Measurements from ENCODE around the gene RIMBP2. TPM values are rescaled to one million over a fixed set of nuclear protein-coding genes. Genes with fewer than 3 reads are reported as not detected.

The RIMBP2 gene, protein sequence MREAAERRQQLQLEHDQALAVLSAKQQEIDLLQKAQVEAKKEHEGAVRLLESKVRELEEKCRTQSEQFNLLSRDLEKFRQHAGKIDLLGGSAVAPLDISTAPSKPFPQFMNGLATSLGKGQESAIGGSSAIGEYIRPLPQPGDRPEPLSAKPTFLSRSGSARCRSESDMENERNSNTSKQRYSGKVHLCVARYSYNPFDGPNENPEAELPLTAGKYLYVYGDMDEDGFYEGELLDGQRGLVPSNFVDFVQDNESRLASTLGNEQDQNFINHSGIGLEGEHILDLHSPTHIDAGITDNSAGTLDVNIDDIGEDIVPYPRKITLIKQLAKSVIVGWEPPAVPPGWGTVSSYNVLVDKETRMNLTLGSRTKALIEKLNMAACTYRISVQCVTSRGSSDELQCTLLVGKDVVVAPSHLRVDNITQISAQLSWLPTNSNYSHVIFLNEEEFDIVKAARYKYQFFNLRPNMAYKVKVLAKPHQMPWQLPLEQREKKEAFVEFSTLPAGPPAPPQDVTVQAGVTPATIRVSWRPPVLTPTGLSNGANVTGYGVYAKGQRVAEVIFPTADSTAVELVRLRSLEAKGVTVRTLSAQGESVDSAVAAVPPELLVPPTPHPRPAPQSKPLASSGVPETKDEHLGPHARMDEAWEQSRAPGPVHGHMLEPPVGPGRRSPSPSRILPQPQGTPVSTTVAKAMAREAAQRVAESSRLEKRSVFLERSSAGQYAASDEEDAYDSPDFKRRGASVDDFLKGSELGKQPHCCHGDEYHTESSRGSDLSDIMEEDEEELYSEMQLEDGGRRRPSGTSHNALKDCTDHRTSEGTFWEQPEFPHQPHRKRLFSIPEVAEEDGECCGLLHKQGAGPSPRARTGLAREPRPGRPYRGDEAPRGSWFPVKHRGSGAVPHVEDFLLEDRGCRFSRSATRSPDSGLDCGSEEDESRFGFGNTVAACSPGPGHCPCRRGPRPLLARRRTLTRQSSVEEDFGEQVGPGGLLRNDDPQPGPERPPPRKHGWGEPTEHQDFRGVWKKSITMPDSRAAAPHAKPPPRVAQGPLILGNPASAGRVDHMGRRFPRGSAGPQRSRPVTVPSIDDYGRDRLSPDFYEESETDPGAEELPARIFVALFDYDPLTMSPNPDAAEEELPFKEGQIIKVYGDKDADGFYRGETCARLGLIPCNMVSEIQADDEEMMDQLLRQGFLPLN (N-terminal part only)
- total RNA-seq (2022; extraction: Qiagen RNA extraction; ENCODE audit: low read depth): not detected in 5 replicates

DNA sequence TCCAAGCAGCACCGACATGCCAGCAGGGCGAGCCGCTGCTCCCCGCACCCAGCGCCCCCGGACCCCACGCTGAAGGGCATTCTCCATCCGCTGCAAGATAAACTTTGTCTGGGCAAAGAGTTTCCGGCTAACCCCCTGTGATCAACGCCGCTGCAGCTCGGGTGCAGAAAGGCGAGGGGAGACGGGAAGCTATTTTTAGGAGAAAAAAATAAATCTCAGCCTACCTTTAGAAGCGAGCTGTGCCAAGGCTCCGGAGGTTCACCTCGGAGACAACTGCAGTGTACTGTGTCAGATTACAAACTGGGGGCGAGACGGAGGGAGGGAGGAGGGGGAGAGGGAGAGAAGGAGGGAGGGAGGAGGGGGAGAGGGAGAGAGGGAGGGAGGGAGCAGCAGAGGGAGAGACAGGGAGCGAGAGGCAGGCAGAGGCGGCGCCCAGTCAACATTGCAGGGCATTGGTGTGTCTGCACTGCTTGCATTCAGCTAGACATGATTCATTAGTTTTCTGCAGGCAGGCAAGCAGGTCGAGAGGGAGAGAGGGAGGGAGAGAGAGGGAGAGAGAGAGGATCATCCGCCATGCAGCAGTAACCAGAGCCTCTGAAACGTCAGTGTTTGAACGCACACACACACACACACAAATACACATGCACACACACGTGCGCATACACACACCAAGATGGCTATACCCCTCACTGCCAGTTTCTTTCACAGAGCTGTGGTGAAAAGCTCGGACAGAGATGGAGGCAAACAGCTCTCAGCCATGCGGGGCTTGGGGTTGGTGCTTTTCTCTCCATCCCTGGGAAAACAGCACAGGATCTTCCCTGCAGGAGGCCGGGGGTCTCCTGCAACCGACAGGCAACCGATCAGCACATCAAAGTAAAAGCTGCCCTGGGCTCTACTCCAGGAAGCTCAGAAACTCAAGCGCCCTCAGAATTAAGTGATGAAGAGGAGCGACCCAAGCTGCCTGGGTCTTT, at the start of gene RIMBP2:
Gene RIMBP2, minus strand, starts transcription at position 302 of the 971 bp plus-strand sequence. CDS start 237,286 bp downstream, outside the sequence.

Other genes with a start within 250 kb of the RIMBP2 start
- gene STX2, start 123.0 kb upstream of the RIMBP2 start, total RNA-seq (2022; extraction: Qiagen RNA extraction; ENCODE audit: low read depth): 17.6 to 24.6 TPM (median 23.4 TPM) in 5 replicates
- 1,547 to 1,798 TPM (median 1,768 TPM) in 5 replicates for gene RAN, start 155.8 kb upstream of the RIMBP2 start, total RNA-seq (2022; extraction: Qiagen RNA extraction; ENCODE audit: low read depth)
- 0.25 to 0.71 TPM (median 0.36 TPM) in 5 replicates for gene ADGRD1, start 237.6 kb upstream of the RIMBP2 start, total RNA-seq (2022; extraction: Qiagen RNA extraction; ENCODE audit: low read depth)

Data from A549 treated with DMSO at 1 μM for 4 hours (cell line).